HCT116 (cell line): Measurements from ENCODE around the gene KIF1A. TPM values are rescaled to one million over a fixed set of nuclear protein-coding genes. Genes with fewer than 3 reads are reported as not detected.

ENCODE experiments used
- ATAC-seq: fragments of 200-7000 bp; cut with Tn5 transposase; 2 replicates; pipeline ENCODE4 v1.9.1; 2020; ENCODE audit warnings: mild to moderate bottlenecking, moderate library complexity
- BruUV-seq: library from RNA; stranded (reverse); fragments of 400-500 nt; replicated peaks from 2 replicates; lab custom pipeline; 2021; lab: Mats Ljungman, UMichigan
- CTCF ChIA-PET: fragments of 300-600 bp; sonication (Branson Sonifier 250); formaldehyde crosslinking; loops from one replicate; lab custom pipeline; 2021; ENCODE audit warnings: antibody characterized with exemption; lab: Charles Lee
- POLR2A ChIA-PET: fragments of 300-600, 350-600 bp; sonication (Branson Sonifier 250); formaldehyde crosslinking; loops from one replicate; lab custom pipeline; 2021; ENCODE audit warnings: antibody characterized with exemption; lab: Charles Lee
- RAD21 ChIA-PET, 2 experiments: fragments of 300-600 bp; sonication (Branson Sonifier 250); formaldehyde crosslinking; loops; one replicate each; lab custom pipeline; 2023; ENCODE audit warnings: low total read pairs in 2 of 2; ENCODE audit not compliant: uncharacterized antibody in 2 of 2, unreplicated experiment in 2 of 2, low non-redundant PET in 1 of 2; lab: Charles Lee
- DNase-seq: peaks from one replicate; pipeline ENCODE4 v3.0.0-alpha.2; 2010; ENCODE audit warnings: low read depth, low spot score
- H2AFZ ChIP-seq: fragments of 200-600 bp; shearing (Covaris generic), sonication (generic); 2 replicates; pipeline ENCODE4 v1.6.1; 2017; ENCODE audit warnings: low read depth, mixed run types, mixed read lengths, antibody characterized with exemption, low read length; ENCODE audit not compliant: poor library complexity, severe bottlenecking
- H3K27ac ChIP-seq: 2 replicates; pipeline ENCODE4 v1.5.1; 2012; ENCODE audit warnings: low read depth, low read length
- H3K27me3 ChIP-seq: fragments of 200-600 bp; sonication (generic); 2 replicates; pipeline ENCODE4 v1.6.1; 2016; ENCODE audit warnings: mixed run types, low read length, mixed read lengths; ENCODE audit not compliant: insufficient read depth
- H3K36me3 ChIP-seq, 2 experiments: fragments of 200-500 bp in 1 of 2; fragments of 200-600 bp in 1 of 2; sonication (Bioruptor generic) in 1 of 2; sonication (generic) in 1 of 2; 2 replicates each; pipeline versions ENCODE4 v1.5.1 to v1.6.1; 2014 to 2016; ENCODE audit warnings: low read length in 2 of 2, inconsistent platforms in 1 of 2, mixed read lengths in 1 of 2, mixed run types in 1 of 2; ENCODE audit not compliant: insufficient read depth in 2 of 2, control insufficient read depth in 1 of 2
- H3K4me1 ChIP-seq, 2 experiments: fragments of 200-600 bp in 1 of 2; sonication (generic) in 1 of 2; 2 replicates each; pipeline versions ENCODE4 v1.5.1 to v1.6.1; 2012 to 2017; ENCODE audit warnings: low read length in 2 of 2, inconsistent platforms in 1 of 2, mild to moderate bottlenecking in 1 of 2, mixed read lengths in 1 of 2, mixed run types in 1 of 2, moderate library complexity in 1 of 2; ENCODE audit not compliant: insufficient read depth in 2 of 2, control insufficient read depth in 1 of 2
- H3K4me2 ChIP-seq: fragments of 200-600 bp; sonication (generic); 2 replicates; pipeline ENCODE4 v1.6.1; 2017; ENCODE audit warnings: mixed run types, low read length, mixed read lengths
- H3K4me3 ChIP-seq, 2 experiments: fragments of 200-600 bp in 1 of 2; sonication (generic) in 1 of 2; replicated peaks in 1 of 2; 2 replicates each; pipeline ENCODE4 v1.5.1; 2011 to 2016; ENCODE audit warnings: low read length in 2 of 2, control low read depth in 1 of 2, low read depth in 1 of 2, mild to moderate bottlenecking in 1 of 2, mixed read lengths in 1 of 2, mixed run types in 1 of 2
- H3K79me2 ChIP-seq: fragments of 200-600 bp; sonication (generic); 2 replicates; pipeline ENCODE4 v1.6.1; 2017; ENCODE audit warnings: mild to moderate bottlenecking, mixed run types, low read length, moderate library complexity, mixed read lengths; ENCODE audit not compliant: insufficient read depth
- H3K9ac ChIP-seq: fragments of 200-600 bp; sonication (generic); 2 replicates; pipeline ENCODE4 v1.6.1; 2016; ENCODE audit warnings: low read length, mixed read lengths
- H3K9me2 ChIP-seq: fragments of 200-600 bp; sonication (generic), shearing (Covaris generic); 2 replicates; pipeline ENCODE4 v1.6.1; 2017; ENCODE audit warnings: mixed run types, mild to moderate bottlenecking, moderate library complexity; ENCODE audit not compliant: insufficient read depth
- H3K9me3 ChIP-seq, 2 experiments: fragments of 200-500 bp in 1 of 2; fragments of 200-600 bp in 1 of 2; sonication (Bioruptor generic) in 1 of 2; sonication (generic) in 1 of 2; 2 replicates each; pipeline ENCODE4 v1.6.1; 2014 to 2017; ENCODE audit warnings: low read length in 2 of 2, mixed read lengths in 2 of 2, inconsistent platforms in 1 of 2, low read depth in 1 of 2, mild to moderate bottlenecking in 1 of 2, mixed run types in 1 of 2, moderate library complexity in 1 of 2; ENCODE audit not compliant: control insufficient read depth in 1 of 2, insufficient read depth in 1 of 2
- H4K20me1 ChIP-seq: fragments of 200-600 bp; sonication (generic), shearing (Covaris generic); 2 replicates; pipeline ENCODE4 v1.6.1; 2017; ENCODE audit warnings: mixed run types, mild to moderate bottlenecking, moderate library complexity; ENCODE audit not compliant: insufficient read depth
- CBX3 ChIP-seq: IDR thresholded peaks from 2 replicates; pipeline ENCODE4 v1.6.1; 2012; ENCODE audit warnings: low read depth
- CEBPB ChIP-seq: IDR thresholded peaks from 2 replicates; pipeline ENCODE4 v1.6.1; 2012; ENCODE audit warnings: low read depth
- EGR1 ChIP-seq: IDR thresholded peaks from 2 replicates; pipeline ENCODE4 v1.6.1; 2012; ENCODE audit warnings: low read depth
- ELF1 ChIP-seq: IDR thresholded peaks from 2 replicates; pipeline ENCODE4 v1.6.1; 2012; ENCODE audit warnings: low read depth, borderline replicate concordance
- EZH2 ChIP-seq: fragments of 200-600 bp; sonication (generic); IDR thresholded peaks from 2 replicates; pipeline ENCODE4 v1.6.1; 2017; ENCODE audit warnings: antibody characterized with exemption, mixed run types
- EZH2phosphoT487 ChIP-seq: fragments of 200-600 bp; IDR thresholded peaks from 2 replicates; pipeline ENCODE4 v1.6.1; 2018; ENCODE audit warnings: antibody characterized with exemption, borderline replicate concordance
- FOSL1 ChIP-seq: IDR thresholded peaks from 2 replicates; pipeline ENCODE4 v1.6.1; 2012; ENCODE audit warnings: low read depth
- JUND ChIP-seq: IDR thresholded peaks from 2 replicates; pipeline ENCODE4 v1.6.1; 2012
- POLR2A ChIP-seq: IDR thresholded peaks from 2 replicates; pipeline ENCODE4 v1.7.0; 2011; ENCODE audit warnings: borderline replicate concordance; ENCODE audit not compliant: insufficient read depth, insufficient read length; ENCODE audit errors: extremely low read depth
- RAD21 ChIP-seq: IDR thresholded peaks from 2 replicates; pipeline ENCODE4 v1.6.1; 2012; ENCODE audit warnings: low read depth, mild to moderate bottlenecking
- SIN3A ChIP-seq: IDR thresholded peaks from 2 replicates; pipeline ENCODE4 v1.6.1; 2012; ENCODE audit warnings: low read depth
- SRF ChIP-seq: IDR thresholded peaks from 2 replicates; pipeline ENCODE4 v1.6.1; 2012; ENCODE audit warnings: low read depth
- TCF7L2 ChIP-seq: IDR thresholded peaks from 2 replicates; pipeline ENCODE4 v1.7.0; 2011; ENCODE audit warnings: borderline replicate concordance, inconsistent platforms; ENCODE audit not compliant: insufficient read depth, insufficient read length; ENCODE audit errors: extremely low read depth
- YY1 ChIP-seq: IDR thresholded peaks from 2 replicates; pipeline ENCODE4 v1.6.1; 2011; ENCODE audit warnings: low read length, low read depth, moderate library complexity, mild to moderate bottlenecking; ENCODE audit not compliant: insufficient replicate concordance; ENCODE audit errors: extremely low read depth
- ZNF274 ChIP-seq: fragments of 200-500 bp; sonication (Bioruptor generic); IDR thresholded peaks from 2 replicates; pipeline ENCODE4 v1.6.1; 2014; ENCODE audit warnings: mild to moderate bottlenecking, low read depth, low read length, inconsistent platforms
- intact Hi-C: fragments of 100-400 bp; cut with micrococcal nuclease; formaldehyde crosslinking; loops from 2 replicates; pipeline ENCODE4 v1.10.0; 2022
- total RNA-seq: library from RNA; stranded (reverse); gene quantifications from one replicate; pipeline ENCODE4 v1.2.1, GENCODE V29; 2021; ENCODE audit not compliant: unreplicated experiment
- TF ChIP-seq, protein P1 (sequence below), 3 experiments: fragments of 200-600 bp in 1 of 3; sonication (generic) in 1 of 3; IDR thresholded peaks in 2 of 3; conservative IDR thresholded peaks in 1 of 3; 2 replicates each; pipeline ENCODE4 v1.5.1; 2012 to 2017; ENCODE audit warnings: low read depth in 2 of 3, low read length in 2 of 3, antibody characterized with exemption in 1 of 3, borderline replicate concordance in 1 of 3, control low read depth in 1 of 3, mild to moderate bottlenecking in 1 of 3, mixed read lengths in 1 of 3, mixed run types in 1 of 3, moderate library complexity in 1 of 3; ENCODE audit not compliant: insufficient read depth in 1 of 3
- TF ChIP-seq, protein P2 (sequence below): IDR thresholded peaks from 2 replicates; pipeline ENCODE4 v1.6.1; 2011; ENCODE audit warnings: mild to moderate bottlenecking, low read length, moderate library complexity; ENCODE audit not compliant: insufficient replicate concordance; ENCODE audit errors: extremely low read depth
- TF ChIP-seq, protein P3 (sequence below): IDR thresholded peaks from 2 replicates; pipeline ENCODE4 v1.6.1; 2012; ENCODE audit warnings: low read depth
- TF ChIP-seq, protein P4 (sequence below): IDR thresholded peaks from 2 replicates; pipeline ENCODE4 v1.6.1; 2012

KIF1A gene
- total RNA-seq, 1 experiment from 2014 or later, result 0.27 TPM

DNA sequence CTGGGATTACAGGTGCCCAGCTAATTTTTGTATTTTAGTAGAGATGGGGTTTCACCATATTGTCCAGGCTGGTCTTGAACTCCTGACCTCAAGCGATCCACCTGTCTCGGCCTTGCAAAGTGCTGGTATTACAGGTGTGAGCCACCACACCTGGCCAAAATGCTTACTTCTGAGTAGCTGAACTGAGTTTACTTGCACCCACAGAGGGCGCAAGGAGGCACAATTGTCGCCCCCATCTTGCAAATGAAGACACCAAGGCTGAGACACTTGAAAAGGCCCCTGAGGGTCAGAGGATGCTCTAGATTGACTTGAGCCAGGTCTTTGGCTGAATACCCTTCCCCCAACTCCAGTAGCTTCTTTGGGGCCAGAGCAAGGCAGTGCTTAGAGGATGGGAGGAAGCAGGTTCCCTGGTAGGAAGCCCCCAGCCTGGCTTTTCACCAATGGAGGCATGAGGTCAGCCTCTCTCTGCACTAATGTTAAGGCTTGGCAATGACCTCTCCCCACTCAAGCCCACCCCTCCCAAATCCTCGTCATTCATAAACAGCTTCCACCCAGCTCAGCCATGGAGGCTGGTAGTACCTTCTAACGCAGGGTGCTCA lies 14.5 kb upstream of the KIF1A start:
- Histone ChIP-seq H3K27me3 (peaks cover 2% of the 10 kb centered on the region; the same call in 1 of the 2 replicates), H4K20me1 (no peaks in the 10 kb centered on the region), H3K4me1 (peaks cover 4 to 6% of the 10 kb centered on the region in 2 experiments; a peak in 3 of 4 replicates), H3K4me3 (no peak overlapping the region), H3K79me2 (no peaks in the 10 kb centered on the region), H3K27ac (no peak overlapping the region), H3K36me3 (no peaks in the 10 kb centered on the region), H3K9me3 (no peaks in the 10 kb centered on the region), H3K9ac (no peak overlapping the region), H2AFZ (no peak overlapping the region), H3K9me2 (no peaks in the 10 kb centered on the region), H3K4me2 (no peak overlapping the region)
- RAD21 ChIA-PET, result no interaction called here
- no TSS peak for BruUV-seq
- intact Hi-C loops, result loop anchor here (10.0 kb wide), 1 partner anchor 170 kb away; no protein-coding TSS in a partner anchor
- ATAC-seq (no peak), DNase-seq (no peak)
- POLR2A ChIA-PET, result no interaction called here
- CTCF ChIA-PET, result no interaction called here
- TF ChIP-seq YY1 (no peak), EZH2phosphoT487 (no peak), CBX3 (no peak), SRF (no peak), ZNF274 (no peak), EZH2 (no peak), ELF1 (no peak), RAD21 (no peak), POLR2A (no peak), JUND (no peak), SIN3A (no peak), TCF7L2 (no peak), EGR1 (no peak), FOSL1 (no peak), CEBPB (no peak)
- TF ChIP-seq, protein P1, sequence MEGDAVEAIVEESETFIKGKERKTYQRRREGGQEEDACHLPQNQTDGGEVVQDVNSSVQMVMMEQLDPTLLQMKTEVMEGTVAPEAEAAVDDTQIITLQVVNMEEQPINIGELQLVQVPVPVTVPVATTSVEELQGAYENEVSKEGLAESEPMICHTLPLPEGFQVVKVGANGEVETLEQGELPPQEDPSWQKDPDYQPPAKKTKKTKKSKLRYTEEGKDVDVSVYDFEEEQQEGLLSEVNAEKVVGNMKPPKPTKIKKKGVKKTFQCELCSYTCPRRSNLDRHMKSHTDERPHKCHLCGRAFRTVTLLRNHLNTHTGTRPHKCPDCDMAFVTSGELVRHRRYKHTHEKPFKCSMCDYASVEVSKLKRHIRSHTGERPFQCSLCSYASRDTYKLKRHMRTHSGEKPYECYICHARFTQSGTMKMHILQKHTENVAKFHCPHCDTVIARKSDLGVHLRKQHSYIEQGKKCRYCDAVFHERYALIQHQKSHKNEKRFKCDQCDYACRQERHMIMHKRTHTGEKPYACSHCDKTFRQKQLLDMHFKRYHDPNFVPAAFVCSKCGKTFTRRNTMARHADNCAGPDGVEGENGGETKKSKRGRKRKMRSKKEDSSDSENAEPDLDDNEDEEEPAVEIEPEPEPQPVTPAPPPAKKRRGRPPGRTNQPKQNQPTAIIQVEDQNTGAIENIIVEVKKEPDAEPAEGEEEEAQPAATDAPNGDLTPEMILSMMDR (IDR thresholded peaks at IDR 0.05 in 2 of 3, conservative IDR thresholded peaks at IDR 0.05 in 1 of 3; ENCODE audit: borderline replicate concordance in 1 of 3, insufficient read depth in 1 of 3, low read depth in 2 of 3, low read length in 2 of 3), result no peak
- TF ChIP-seq, protein P2, sequence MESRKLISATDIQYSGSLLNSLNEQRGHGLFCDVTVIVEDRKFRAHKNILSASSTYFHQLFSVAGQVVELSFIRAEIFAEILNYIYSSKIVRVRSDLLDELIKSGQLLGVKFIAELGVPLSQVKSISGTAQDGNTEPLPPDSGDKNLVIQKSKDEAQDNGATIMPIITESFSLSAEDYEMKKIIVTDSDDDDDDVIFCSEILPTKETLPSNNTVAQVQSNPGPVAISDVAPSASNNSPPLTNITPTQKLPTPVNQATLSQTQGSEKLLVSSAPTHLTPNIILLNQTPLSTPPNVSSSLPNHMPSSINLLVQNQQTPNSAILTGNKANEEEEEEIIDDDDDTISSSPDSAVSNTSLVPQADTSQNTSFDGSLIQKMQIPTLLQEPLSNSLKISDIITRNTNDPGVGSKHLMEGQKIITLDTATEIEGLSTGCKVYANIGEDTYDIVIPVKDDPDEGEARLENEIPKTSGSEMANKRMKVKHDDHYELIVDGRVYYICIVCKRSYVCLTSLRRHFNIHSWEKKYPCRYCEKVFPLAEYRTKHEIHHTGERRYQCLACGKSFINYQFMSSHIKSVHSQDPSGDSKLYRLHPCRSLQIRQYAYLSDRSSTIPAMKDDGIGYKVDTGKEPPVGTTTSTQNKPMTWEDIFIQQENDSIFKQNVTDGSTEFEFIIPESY, result no peak
- TF ChIP-seq, protein P3, sequence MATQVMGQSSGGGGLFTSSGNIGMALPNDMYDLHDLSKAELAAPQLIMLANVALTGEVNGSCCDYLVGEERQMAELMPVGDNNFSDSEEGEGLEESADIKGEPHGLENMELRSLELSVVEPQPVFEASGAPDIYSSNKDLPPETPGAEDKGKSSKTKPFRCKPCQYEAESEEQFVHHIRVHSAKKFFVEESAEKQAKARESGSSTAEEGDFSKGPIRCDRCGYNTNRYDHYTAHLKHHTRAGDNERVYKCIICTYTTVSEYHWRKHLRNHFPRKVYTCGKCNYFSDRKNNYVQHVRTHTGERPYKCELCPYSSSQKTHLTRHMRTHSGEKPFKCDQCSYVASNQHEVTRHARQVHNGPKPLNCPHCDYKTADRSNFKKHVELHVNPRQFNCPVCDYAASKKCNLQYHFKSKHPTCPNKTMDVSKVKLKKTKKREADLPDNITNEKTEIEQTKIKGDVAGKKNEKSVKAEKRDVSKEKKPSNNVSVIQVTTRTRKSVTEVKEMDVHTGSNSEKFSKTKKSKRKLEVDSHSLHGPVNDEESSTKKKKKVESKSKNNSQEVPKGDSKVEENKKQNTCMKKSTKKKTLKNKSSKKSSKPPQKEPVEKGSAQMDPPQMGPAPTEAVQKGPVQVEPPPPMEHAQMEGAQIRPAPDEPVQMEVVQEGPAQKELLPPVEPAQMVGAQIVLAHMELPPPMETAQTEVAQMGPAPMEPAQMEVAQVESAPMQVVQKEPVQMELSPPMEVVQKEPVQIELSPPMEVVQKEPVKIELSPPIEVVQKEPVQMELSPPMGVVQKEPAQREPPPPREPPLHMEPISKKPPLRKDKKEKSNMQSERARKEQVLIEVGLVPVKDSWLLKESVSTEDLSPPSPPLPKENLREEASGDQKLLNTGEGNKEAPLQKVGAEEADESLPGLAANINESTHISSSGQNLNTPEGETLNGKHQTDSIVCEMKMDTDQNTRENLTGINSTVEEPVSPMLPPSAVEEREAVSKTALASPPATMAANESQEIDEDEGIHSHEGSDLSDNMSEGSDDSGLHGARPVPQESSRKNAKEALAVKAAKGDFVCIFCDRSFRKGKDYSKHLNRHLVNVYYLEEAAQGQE, result no peak
- TF ChIP-seq, protein P4, sequence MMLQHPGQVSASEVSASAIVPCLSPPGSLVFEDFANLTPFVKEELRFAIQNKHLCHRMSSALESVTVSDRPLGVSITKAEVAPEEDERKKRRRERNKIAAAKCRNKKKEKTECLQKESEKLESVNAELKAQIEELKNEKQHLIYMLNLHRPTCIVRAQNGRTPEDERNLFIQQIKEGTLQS, result no peak
